Measurements from ENCODE around the gene NLRC3.

Gene NLRC3

DNA sequence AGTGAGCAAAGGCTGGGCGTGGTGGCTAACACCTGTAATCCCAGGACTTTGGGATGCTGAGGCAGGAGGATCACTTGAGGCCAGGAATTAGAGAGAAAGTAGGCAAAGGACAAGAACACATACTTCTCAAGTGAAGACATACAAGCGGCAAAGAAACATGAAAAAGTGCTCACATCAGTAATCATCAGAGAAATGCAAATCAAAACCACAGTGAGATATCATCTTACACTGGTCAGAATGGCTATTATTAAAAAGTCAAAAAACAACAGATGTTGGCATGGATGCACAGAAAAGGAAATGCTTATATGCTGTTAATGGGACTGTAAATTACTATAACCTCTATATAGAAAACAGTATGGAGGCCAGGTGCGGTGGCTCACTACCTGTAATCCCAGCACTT, 46.4 kb upstream of the NLRC3 start:
- H3K4me3 ChIP-seq (replicated peaks; ENCODE audit: insufficient read depth, low read length), result no peak overlapping the region
- DNase-seq (ENCODE audit: low read depth in 1 of 2, low spot score in 1 of 2), result no peak
- no peak overlapping the region for H3K27ac ChIP-seq (replicated peaks)
- TF ChIP-seq SPI1 (IDR thresholded peaks at IDR 0.05; ENCODE audit: borderline replicate concordance, low read depth) (no peak), GABPA (IDR thresholded peaks at IDR 0.05; ENCODE audit: low read depth) (no peak), POLR2AphosphoS5 (IDR thresholded peaks at IDR 0.05; ENCODE audit: low read depth) (no peak)
- TF ChIP-seq, protein P1, sequence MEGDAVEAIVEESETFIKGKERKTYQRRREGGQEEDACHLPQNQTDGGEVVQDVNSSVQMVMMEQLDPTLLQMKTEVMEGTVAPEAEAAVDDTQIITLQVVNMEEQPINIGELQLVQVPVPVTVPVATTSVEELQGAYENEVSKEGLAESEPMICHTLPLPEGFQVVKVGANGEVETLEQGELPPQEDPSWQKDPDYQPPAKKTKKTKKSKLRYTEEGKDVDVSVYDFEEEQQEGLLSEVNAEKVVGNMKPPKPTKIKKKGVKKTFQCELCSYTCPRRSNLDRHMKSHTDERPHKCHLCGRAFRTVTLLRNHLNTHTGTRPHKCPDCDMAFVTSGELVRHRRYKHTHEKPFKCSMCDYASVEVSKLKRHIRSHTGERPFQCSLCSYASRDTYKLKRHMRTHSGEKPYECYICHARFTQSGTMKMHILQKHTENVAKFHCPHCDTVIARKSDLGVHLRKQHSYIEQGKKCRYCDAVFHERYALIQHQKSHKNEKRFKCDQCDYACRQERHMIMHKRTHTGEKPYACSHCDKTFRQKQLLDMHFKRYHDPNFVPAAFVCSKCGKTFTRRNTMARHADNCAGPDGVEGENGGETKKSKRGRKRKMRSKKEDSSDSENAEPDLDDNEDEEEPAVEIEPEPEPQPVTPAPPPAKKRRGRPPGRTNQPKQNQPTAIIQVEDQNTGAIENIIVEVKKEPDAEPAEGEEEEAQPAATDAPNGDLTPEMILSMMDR (IDR thresholded peaks at IDR 0.05; ENCODE audit: insufficient read depth, low read length), result no peak
- TF ChIP-seq, protein P2, sequence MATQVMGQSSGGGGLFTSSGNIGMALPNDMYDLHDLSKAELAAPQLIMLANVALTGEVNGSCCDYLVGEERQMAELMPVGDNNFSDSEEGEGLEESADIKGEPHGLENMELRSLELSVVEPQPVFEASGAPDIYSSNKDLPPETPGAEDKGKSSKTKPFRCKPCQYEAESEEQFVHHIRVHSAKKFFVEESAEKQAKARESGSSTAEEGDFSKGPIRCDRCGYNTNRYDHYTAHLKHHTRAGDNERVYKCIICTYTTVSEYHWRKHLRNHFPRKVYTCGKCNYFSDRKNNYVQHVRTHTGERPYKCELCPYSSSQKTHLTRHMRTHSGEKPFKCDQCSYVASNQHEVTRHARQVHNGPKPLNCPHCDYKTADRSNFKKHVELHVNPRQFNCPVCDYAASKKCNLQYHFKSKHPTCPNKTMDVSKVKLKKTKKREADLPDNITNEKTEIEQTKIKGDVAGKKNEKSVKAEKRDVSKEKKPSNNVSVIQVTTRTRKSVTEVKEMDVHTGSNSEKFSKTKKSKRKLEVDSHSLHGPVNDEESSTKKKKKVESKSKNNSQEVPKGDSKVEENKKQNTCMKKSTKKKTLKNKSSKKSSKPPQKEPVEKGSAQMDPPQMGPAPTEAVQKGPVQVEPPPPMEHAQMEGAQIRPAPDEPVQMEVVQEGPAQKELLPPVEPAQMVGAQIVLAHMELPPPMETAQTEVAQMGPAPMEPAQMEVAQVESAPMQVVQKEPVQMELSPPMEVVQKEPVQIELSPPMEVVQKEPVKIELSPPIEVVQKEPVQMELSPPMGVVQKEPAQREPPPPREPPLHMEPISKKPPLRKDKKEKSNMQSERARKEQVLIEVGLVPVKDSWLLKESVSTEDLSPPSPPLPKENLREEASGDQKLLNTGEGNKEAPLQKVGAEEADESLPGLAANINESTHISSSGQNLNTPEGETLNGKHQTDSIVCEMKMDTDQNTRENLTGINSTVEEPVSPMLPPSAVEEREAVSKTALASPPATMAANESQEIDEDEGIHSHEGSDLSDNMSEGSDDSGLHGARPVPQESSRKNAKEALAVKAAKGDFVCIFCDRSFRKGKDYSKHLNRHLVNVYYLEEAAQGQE (IDR thresholded peaks at IDR 0.05; ENCODE audit: insufficient replicate concordance, low read depth), result no peak
- H3K27me3 ChIP-seq (ENCODE audit: insufficient read depth, poor library complexity, severe bottlenecking), result no peaks in the 10 kb centered on the region

DNA sequence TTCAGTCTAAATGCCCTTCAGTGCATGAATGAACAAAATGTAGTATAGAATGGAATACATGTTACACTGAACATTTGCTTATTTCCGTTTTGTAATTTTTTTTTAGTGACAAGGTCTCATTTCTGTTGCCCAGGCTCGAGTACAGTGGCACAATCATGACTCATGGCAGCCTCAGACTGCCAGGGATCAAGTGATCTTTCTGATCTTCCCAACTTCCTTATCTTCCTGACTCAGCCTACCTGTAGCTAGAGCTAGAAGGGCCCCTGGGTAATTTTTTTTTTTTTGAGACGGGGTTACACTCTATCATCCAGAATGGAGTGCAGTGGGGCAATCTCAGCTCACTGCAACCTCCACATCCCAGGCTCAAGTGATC, 41.6 kb upstream of the NLRC3 start:
- Histone ChIP-seq H3K27me3 (ENCODE audit: insufficient read depth, poor library complexity, severe bottlenecking) (no peaks in the 10 kb centered on the region), H3K4me3 (replicated peaks; ENCODE audit: insufficient read depth, low read length) (no peak overlapping the region), H3K27ac (replicated peaks) (peak overlapping the region; percentile 23; the same call in 1 of the 2 replicates)
- peak; percentile 55 to 74 for DNase-seq (ENCODE audit: low read depth in 1 of 2, low spot score in 1 of 2)
- TF ChIP-seq, protein P2 (IDR thresholded peaks at IDR 0.05; ENCODE audit: insufficient replicate concordance, low read depth), result no peak
- TF ChIP-seq SPI1 (IDR thresholded peaks at IDR 0.05; ENCODE audit: borderline replicate concordance, low read depth) (no peak), GABPA (IDR thresholded peaks at IDR 0.05; ENCODE audit: low read depth) (no peak), POLR2AphosphoS5 (IDR thresholded peaks at IDR 0.05; ENCODE audit: low read depth) (no peak)
- TF ChIP-seq, protein P1 (IDR thresholded peaks at IDR 0.05; ENCODE audit: insufficient read depth, low read length), result no peak

DNA sequence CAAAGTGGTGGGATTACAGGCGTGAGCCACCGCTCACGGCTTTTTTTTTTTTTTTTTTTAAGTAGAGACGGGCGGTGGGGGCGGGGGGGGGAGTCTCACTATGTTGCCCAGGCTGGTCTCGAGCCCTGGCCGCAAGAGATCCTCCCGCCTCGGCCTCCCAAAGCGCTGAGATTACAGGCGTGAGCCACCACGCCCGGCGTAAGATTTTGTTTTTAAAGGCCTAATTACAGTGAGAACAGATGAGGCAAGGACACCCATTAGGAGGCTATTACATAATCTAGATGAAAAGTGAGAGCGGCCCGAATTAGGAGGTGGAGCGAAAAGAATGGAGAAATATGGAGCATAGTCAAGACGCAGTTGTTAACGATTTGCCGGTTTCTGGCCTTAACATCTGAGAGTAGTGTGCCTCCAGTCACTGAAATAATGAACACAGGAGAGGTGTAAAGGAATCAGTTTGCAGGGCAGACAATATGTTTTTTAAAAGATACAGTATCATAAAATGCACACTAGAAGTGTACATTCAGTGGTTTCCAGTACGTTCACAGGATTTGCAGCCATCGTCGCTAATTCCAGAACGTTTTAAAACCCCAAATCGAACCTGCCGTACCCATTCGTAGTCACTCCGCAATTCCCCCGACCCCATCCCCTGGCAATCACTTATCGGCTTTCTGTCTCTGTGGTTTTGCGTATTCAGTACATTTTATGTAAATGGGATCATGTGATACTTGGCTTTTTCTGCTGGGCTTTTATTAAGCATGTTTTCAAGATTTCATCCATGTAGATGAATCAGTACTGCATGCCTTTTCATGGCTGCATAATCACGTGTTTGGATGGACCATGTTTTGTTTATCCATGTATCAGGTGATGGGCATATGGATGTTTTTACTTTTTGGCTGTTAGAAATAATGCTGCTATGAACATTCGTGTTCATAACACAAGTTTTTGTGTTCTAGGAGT, 35.6 kb upstream of the NLRC3 start:
- no peak for TF ChIP-seq GABPA (IDR thresholded peaks at IDR 0.05; ENCODE audit: low read depth)
- no peak for TF ChIP-seq SPI1 (IDR thresholded peaks at IDR 0.05; ENCODE audit: borderline replicate concordance, low read depth)
- TF ChIP-seq, protein P2 (IDR thresholded peaks at IDR 0.05; ENCODE audit: insufficient replicate concordance, low read depth), result no peak
- TF ChIP-seq POLR2AphosphoS5 (IDR thresholded peaks at IDR 0.05; ENCODE audit: low read depth), result no peak
- TF ChIP-seq, protein P1 (IDR thresholded peaks at IDR 0.05; ENCODE audit: insufficient read depth, low read length), result no peak

More for the DNA sequence above, 35.6 kb upstream of the NLRC3 start:
- Histone ChIP-seq H3K27ac (replicated peaks) (peak overlapping the region; percentile 88; the same call in 1 of the 2 replicates), H3K27me3 (ENCODE audit: insufficient read depth, poor library complexity, severe bottlenecking) (no peaks in the 10 kb centered on the region), H3K4me3 (replicated peaks; ENCODE audit: insufficient read depth, low read length) (peak overlapping the region; percentile 91)
- DNase-seq (ENCODE audit: low read depth in 1 of 2, low spot score in 1 of 2), result no peak

Data from HL-60 (cell line).